HepG2 (cell line): Measurements from ENCODE around the gene BRD1. TPM values are rescaled to one million over a fixed set of nuclear protein-coding genes. Genes with fewer than 3 reads are reported as not detected.

Source experiments
- ATAC-seq: fragments of 200-7000 bp; cut with Tn5 transposase; 3 replicates; pipeline ENCODE4 v1.9.1; 2020; ENCODE audit warnings: mild to moderate bottlenecking, moderate library complexity
- BruUV-seq: library from RNA; stranded (reverse); fragments of 400-500 nt; replicated peaks from 2 replicates; lab custom pipeline; 2021; lab: Mats Ljungman, UMichigan
- CTCF ChIA-PET: fragments of 300-600 bp; formaldehyde crosslinking; extraction: SDS; loops from one replicate; lab custom pipeline; 2021; ENCODE audit warnings: low total read pairs, inconsistent platforms, low intra/inter-chr PET ratio; lab: Yijun Ruan, JAX
- POLR2A ChIA-PET: fragments of 350-600 bp; sonication (Branson Sonifier 250); formaldehyde crosslinking; loops from one replicate; lab custom pipeline; 2020; ENCODE audit warnings: antibody characterized with exemption, inconsistent platforms; lab: Yijun Ruan, JAX
- DNase-seq: peaks from one replicate; pipeline ENCODE4 v3.0.0-alpha.2; 2015; ENCODE audit warnings: low spot score
- FAIRE-seq: peaks from 3 replicates; lab custom pipeline; 2011; peaks lifted over from hg19 to GRCh38; lab: Jason Lieb, UNC
- H2AFZ ChIP-seq: one replicate; pipeline ENCODE4 v1.6.1; 2011; ENCODE audit warnings: low read length, inconsistent platforms
- H3K27ac ChIP-seq: fragments of 300-600 bp; 3 replicates; pipeline ENCODE4 v1.8.0; 2011; ENCODE audit warnings: mixed run types, mild to moderate bottlenecking, mixed read lengths, low read length, inconsistent platforms; ENCODE audit not compliant: insufficient read depth; ENCODE audit errors: extremely low read length
- H3K27me3 ChIP-seq, 2 experiments: fragments of 200-600 bp in 1 of 2; 2 replicates in 1 of 2; 3 replicates in 1 of 2; pipeline versions ENCODE4 v1.6.0 to v1.8.0; 2011; ENCODE audit warnings: low read length in 2 of 2, mild to moderate bottlenecking in 2 of 2, moderate library complexity in 2 of 2, inconsistent platforms in 1 of 2; ENCODE audit not compliant: insufficient read depth in 2 of 2, control insufficient read depth in 1 of 2
- H3K36me3 ChIP-seq, 2 experiments: fragments of 200-600 bp in 1 of 2; replicated peaks in 1 of 2; 2 replicates in 1 of 2; 3 replicates in 1 of 2; pipeline versions ENCODE4 v1.5.1 to v1.8.0; 2011; ENCODE audit warnings: low read length in 2 of 2, inconsistent platforms in 1 of 2; ENCODE audit not compliant: insufficient read depth in 2 of 2, control insufficient read depth in 1 of 2
- H3K4me1 ChIP-seq: 2 replicates; pipeline ENCODE4 v1.5.1; 2012; ENCODE audit warnings: low read length, inconsistent platforms; ENCODE audit not compliant: insufficient read depth
- H3K4me2 ChIP-seq: 2 replicates; pipeline ENCODE4 v1.6.0; 2011; ENCODE audit warnings: low read depth, low read length, inconsistent platforms
- H3K4me3 ChIP-seq, 3 experiments: fragments of 200-600 bp in 1 of 3; sonication (generic), shearing (Covaris generic) in 1 of 3; replicated peaks in 1 of 3; 2 replicates each; pipeline ENCODE4 v1.5.1; 2011 to 2016; ENCODE audit warnings: low read length in 3 of 3, inconsistent platforms in 2 of 3, low read depth in 2 of 3, mild to moderate bottlenecking in 2 of 3, control low read depth in 1 of 3, mixed read lengths in 1 of 3; ENCODE audit not compliant: insufficient read depth in 1 of 3
- H3K79me2 ChIP-seq: one replicate; pipeline ENCODE4 v1.6.1; 2011; ENCODE audit warnings: low read length, inconsistent platforms; ENCODE audit not compliant: insufficient read depth
- H3K9ac ChIP-seq: 2 replicates; pipeline ENCODE4 v1.6.0; 2011; ENCODE audit warnings: mild to moderate bottlenecking, low read depth, low read length, inconsistent platforms; ENCODE audit not compliant: insufficient read depth
- H3K9me3 ChIP-seq: 2 replicates; pipeline ENCODE4 v1.5.1; 2012; ENCODE audit warnings: mild to moderate bottlenecking, low read length
- H4K20me1 ChIP-seq: 2 replicates; pipeline ENCODE4 v1.6.0; 2011; ENCODE audit warnings: inconsistent platforms, mild to moderate bottlenecking, low read length, moderate library complexity; ENCODE audit not compliant: insufficient read depth
- ARHGAP35 ChIP-seq: sonication (generic); formaldehyde crosslinking; IDR thresholded peaks from 2 replicates; pipeline ENCODE4 v1.9.0; 2022; ENCODE audit warnings: mild to moderate bottlenecking, inconsistent platforms, moderate library complexity, missing genetic modification reagents, borderline replicate concordance
- BHLHE40 ChIP-seq: IDR thresholded peaks from 2 replicates; pipeline ENCODE4 v1.6.1; 2011; ENCODE audit warnings: low read length, improper control_type of control experiment
- DMAP1 ChIP-seq: IDR thresholded peaks from 2 replicates; pipeline ENCODE4 v1.6.1; 2016
- DPF2 ChIP-seq: sonication (generic); formaldehyde crosslinking; IDR thresholded peaks from 2 replicates; pipeline ENCODE4 v1.4.0; 2020; ENCODE audit warnings: mild to moderate bottlenecking, low read depth, missing genetic modification reagents, borderline replicate concordance
- HOXD1 ChIP-seq: sonication (generic); formaldehyde crosslinking; IDR thresholded peaks from 2 replicates; pipeline ENCODE4 v1.5.0; 2020; ENCODE audit warnings: missing genetic modification reagents
- PAX8 ChIP-seq: sonication (generic); formaldehyde crosslinking; IDR thresholded peaks from 2 replicates; pipeline ENCODE4 v1.8.0; 2022; ENCODE audit warnings: mild to moderate bottlenecking, missing genetic modification reagents, borderline replicate concordance
- PRDM15 ChIP-seq: sonication (generic); formaldehyde crosslinking; IDR thresholded peaks from 2 replicates; pipeline ENCODE4 v1.4.0; 2020; ENCODE audit warnings: missing genetic modification reagents
- RBAK ChIP-seq: sonication (generic); formaldehyde crosslinking; IDR thresholded peaks from 2 replicates; pipeline ENCODE4 v1.5.1; 2020; ENCODE audit warnings: mild to moderate bottlenecking, missing genetic modification reagents
- SOX6 ChIP-seq, 2 experiments: fragments of 450-650 bp in 1 of 2; sonication (generic) in 1 of 2; formaldehyde crosslinking in 1 of 2; IDR thresholded peaks; 2 replicates each; pipeline versions ENCODE4 v1.4.0 to v1.6.1; 2017 to 2020; ENCODE audit warnings: antibody characterized with exemption in 1 of 2, mild to moderate bottlenecking in 1 of 2, missing genetic modification reagents in 1 of 2
- ZBTB8A ChIP-seq: sonication (generic); formaldehyde crosslinking; IDR thresholded peaks from 2 replicates; pipeline ENCODE4 v1.4.0; 2020; ENCODE audit warnings: mild to moderate bottlenecking, low read depth, missing genetic modification reagents, borderline replicate concordance
- ZFP90 ChIP-seq: sonication (generic); formaldehyde crosslinking; IDR thresholded peaks from 2 replicates; pipeline ENCODE4 v1.8.0; 2022; ENCODE audit warnings: missing genetic modification reagents, mild to moderate bottlenecking, inconsistent platforms, borderline replicate concordance
- ZNF17 ChIP-seq: sonication (generic); formaldehyde crosslinking; IDR thresholded peaks from 2 replicates; pipeline ENCODE4 v1.5.0; 2020; ENCODE audit warnings: mild to moderate bottlenecking, missing genetic modification reagents
- ZNF20 ChIP-seq: sonication (generic); formaldehyde crosslinking; IDR thresholded peaks from 2 replicates; pipeline ENCODE4 v1.4.0; 2020; ENCODE audit warnings: mild to moderate bottlenecking, moderate library complexity, missing genetic modification reagents
- ZNF354B ChIP-seq: sonication (generic); formaldehyde crosslinking; IDR thresholded peaks from 2 replicates; pipeline ENCODE4 v1.8.0; 2022; ENCODE audit warnings: mild to moderate bottlenecking, missing genetic modification reagents
- ZNF749 ChIP-seq: sonication (generic); formaldehyde crosslinking; IDR thresholded peaks from 2 replicates; pipeline ENCODE4 v1.8.0; 2022; ENCODE audit warnings: mild to moderate bottlenecking, missing genetic modification reagents, moderate library complexity, borderline replicate concordance
- WGBS: methylation state at CpG from one replicate; pipeline ENCODE4 v1.1.6; 2017; ENCODE audit warnings: low lambda C conversion rate; 5-methylcytosine and 5-hydroxymethylcytosine counted together
- in situ Hi-C: cut with HindIII; loops from 2 replicates; pipeline ENCODE4 v1.10.0; 2017; ENCODE audit warnings: low pct_unique_long_range_greater_than_20kb; ENCODE audit not compliant: extremely low pct_ligation_motif_present
- intact Hi-C: fragments of 100-400 bp; cut with micrococcal nuclease; formaldehyde crosslinking; loops from one replicate; pipeline ENCODE4 v1.10.0; 2022; ENCODE audit not compliant: unreplicated experiment
- polyA plus RNA-seq, 8 experiments: library from polyadenylated mRNA; depleted of rRNA in 3 of 8; stranded (reverse) in 7 of 8; unstranded in 1 of 8; fragments of >200 nt; fragmentation: Illumina TruSeq in 4 of 8; extraction: Trizol in 4 of 8; gene quantifications; 2 replicates each; pipeline versions ENCODE4 v1.2.1 to v1.2.3, GENCODE V29; 2011 to 2016; ENCODE audit warnings: low read depth in 4 of 8, missing spikeins in 1 of 8, mixed read lengths in 1 of 8; ENCODE audit not compliant: insufficient read depth in 1 of 8
- total RNA-seq, 5 experiments: library from RNA; depleted of rRNA; stranded (reverse); fragments of >200 nt; fragmentation: Illumina TruSeq; extraction: Trizol; gene quantifications; 2 replicates each; pipeline ENCODE4 v1.2.3, GENCODE V29; 2016; ENCODE audit warnings: low read depth in 1 of 5

The BRD1 gene
- total and polyA plus RNA-seq, 2 of the 13 experiments (the other 11 are each of a cell fraction or from before 2014, with no cell fraction given): 5.1 to 12.0 TPM

DNA sequence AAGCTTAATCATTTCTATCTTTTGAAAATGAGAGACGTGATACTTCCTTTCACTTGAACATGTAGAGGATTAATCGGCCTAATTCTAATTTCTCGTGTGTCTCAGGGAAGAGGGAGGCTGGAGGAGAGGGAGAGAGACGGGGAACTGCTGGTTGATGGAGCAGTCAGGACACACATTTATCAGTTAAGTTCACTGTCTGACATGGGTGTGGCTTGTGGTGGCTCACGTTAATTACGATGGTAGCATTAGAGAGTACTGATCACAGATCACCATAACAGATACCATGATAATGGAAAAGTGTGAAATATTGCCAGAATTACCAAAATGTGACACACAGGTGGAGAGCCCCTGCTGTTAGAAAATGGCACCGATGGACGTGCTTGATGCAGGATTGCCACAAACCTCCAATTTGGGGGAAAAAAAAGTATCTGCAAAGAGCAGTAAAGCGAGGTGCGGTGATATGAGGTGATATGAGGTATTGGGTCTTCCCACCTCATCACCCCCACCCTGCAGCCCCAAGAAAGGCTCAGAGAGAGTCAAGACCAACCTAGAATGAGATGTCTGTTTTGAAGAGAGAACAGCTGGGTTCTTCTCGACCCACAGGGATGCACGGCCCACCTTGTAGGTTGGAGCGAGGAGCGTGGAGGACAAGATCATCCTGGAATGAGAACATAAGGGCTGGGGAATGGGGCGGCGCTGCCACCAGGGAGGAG, 45.7 kb upstream of the BRD1 start:
- H2AFZ ChIP-seq: no peak overlapping the region
- H3K9me3 ChIP-seq: no peaks in the 10 kb centered on the region
- POLR2A ChIA-PET: no interaction called here
- H3K36me3 ChIP-seq: peaks cover 0 to 2% of the 10 kb centered on the region in 2 experiments; a peak in 2 of 5 replicates
- CTCF ChIA-PET: no interaction called here
- H3K27me3 ChIP-seq: no peaks in the 10 kb centered on the region
- H4K20me1 ChIP-seq: 0 out of 2 replicates have a peak, but pooled peaks cover 6% of the 10 kb centered on the region
- H3K4me3 ChIP-seq: no peak overlapping the region
- no peak for FAIRE-seq
- intact Hi-C loops: no loop called here
- H3K4me1 ChIP-seq: peaks cover 19% of the 10 kb centered on the region
- no peak for DNase-seq
- no peak overlapping the region for H3K9ac ChIP-seq
- no peak for ATAC-seq
- WGBS: 97% methylated on average over 15 of the region's 16 CpGs
- in situ Hi-C loops: no loop called here
- peaks cover 71% of the 10 kb centered on the region for H3K79me2 ChIP-seq
- BruUV-seq: no TSS peak
- no peak overlapping the region for H3K27ac ChIP-seq
- no peak overlapping the region for H3K4me2 ChIP-seq
- no peak for TF ChIP-seq ZNF354B (CRISPR knock-in tag)
- no peak for TF ChIP-seq HOXD1 (CRISPR knock-in tag)
- no peak for TF ChIP-seq ZNF749 (CRISPR knock-in tag)
- TF ChIP-seq PRDM15 (CRISPR knock-in tag): no peak
- TF ChIP-seq DPF2 (CRISPR knock-in tag): no peak
- TF ChIP-seq DMAP1 (CRISPR knock-in tag): no peak
- no peak for TF ChIP-seq RBAK (CRISPR knock-in tag)
- no peak for TF ChIP-seq SOX6 (IDR thresholded peaks at IDR 0.05)
- TF ChIP-seq SOX6 (CRISPR knock-in tag; IDR thresholded peaks at IDR 0.05): no peak
- TF ChIP-seq ZNF20 (CRISPR knock-in tag): no peak
- TF ChIP-seq BHLHE40: no peak
- no peak for TF ChIP-seq ZFP90 (CRISPR knock-in tag)
- TF ChIP-seq ARHGAP35 (CRISPR knock-in tag): no peak
- TF ChIP-seq PAX8 (CRISPR knock-in tag): no peak
- no peak for TF ChIP-seq ZBTB8A
- TF ChIP-seq ZNF17 (CRISPR knock-in tag): no peak
